H1 (cell line): ENCODE measurements around the gene LIPM.

Experiments
- ASH2L ChIP-seq: fragments of 200-600, 300-600 bp; sonication (generic); IDR thresholded peaks from one replicate; pipeline ENCODE4 v1.7.1; 2017; ENCODE audit warnings: low read length
- CEBPB ChIP-seq: IDR thresholded peaks from 2 replicates; pipeline ENCODE4 v1.6.1; 2012; ENCODE audit warnings: low read depth, low read length
- EP300 ChIP-seq, 2 experiments: IDR thresholded peaks; 1 replicate in 1 of 2; 2 replicates in 1 of 2; pipeline ENCODE4 v1.6.1; 2011 to 2012; ENCODE audit warnings: low read depth in 2 of 2, low read length in 2 of 2, mild to moderate bottlenecking in 2 of 2, borderline replicate concordance in 1 of 2, inconsistent platforms in 1 of 2, moderate library complexity in 1 of 2
- EZH2 ChIP-seq: fragments of 200-600 bp; sonication (generic); IDR thresholded peaks from 2 replicates; pipeline ENCODE4 v1.7.1; 2012; ENCODE audit warnings: low read depth, mild to moderate bottlenecking, moderate library complexity, low read length, inconsistent platforms; ENCODE audit not compliant: severe bottlenecking
- POLR2A ChIP-seq, 2 experiments: IDR thresholded peaks; 1 replicate in 1 of 2; 2 replicates in 1 of 2; pipeline ENCODE4 v1.6.1; 2011; ENCODE audit warnings: low read depth in 2 of 2, low read length in 2 of 2, mild to moderate bottlenecking in 2 of 2; ENCODE audit errors: control extremely low read depth in 1 of 2
- RNF2 ChIP-seq: fragments of 200-900, 300-1000 bp; sonication (generic); IDR thresholded peaks from 2 replicates; pipeline ENCODE4 v1.7.1; 2016; ENCODE audit warnings: borderline replicate concordance, low read depth, mild to moderate bottlenecking, antibody characterized with exemption, low read length; ENCODE audit not compliant: poor library complexity, severe bottlenecking; ENCODE audit errors: missing control alignments
- SP1 ChIP-seq: IDR thresholded peaks from 2 replicates; pipeline ENCODE4 v1.6.1; 2011; ENCODE audit warnings: low read depth, low read length
- ZNF274 ChIP-seq: IDR thresholded peaks from 2 replicates; pipeline ENCODE4 v1.7.0; 2012; ENCODE audit warnings: low read length, borderline replicate concordance; ENCODE audit errors: extremely low read depth

DNA sequence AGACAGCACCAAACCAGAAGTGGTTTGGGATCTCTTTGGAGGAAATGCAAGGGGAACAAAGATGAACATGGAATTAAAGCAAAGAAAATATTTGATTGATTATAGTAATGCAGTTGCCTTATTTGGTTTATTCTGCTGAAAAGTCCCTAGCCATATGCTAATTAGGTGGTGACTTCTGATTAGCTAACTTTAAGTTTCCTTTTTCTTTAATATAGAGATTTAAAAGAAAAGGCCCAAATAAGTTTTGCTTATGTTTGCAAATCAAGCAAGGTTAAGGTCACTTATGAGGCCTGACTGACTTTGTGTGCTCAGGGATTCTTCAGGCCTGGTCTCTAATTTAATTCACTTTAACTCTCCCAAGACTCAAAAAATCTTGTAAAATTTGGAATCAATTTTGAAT lies 55.3 kb downstream of the LIPM start:
- no peak for TF ChIP-seq POLR2A (IDR thresholded peaks at IDR 0.05; ENCODE audit: control extremely low read depth in 1 of 2, low read depth in 2 of 2, low read length in 2 of 2)
- no peak for TF ChIP-seq EP300 (IDR thresholded peaks at IDR 0.05; ENCODE audit: borderline replicate concordance in 1 of 2, low read depth in 2 of 2, low read length in 2 of 2)
- TF ChIP-seq ASH2L: no peak
- no peak for TF ChIP-seq ZNF274
- TF ChIP-seq SP1: no peak
- TF ChIP-seq EZH2: no peak
- TF ChIP-seq CEBPB: no peak
- TF ChIP-seq RNF2: no peak
